ENCODE data around the gene MCC.

The MCC gene

DNA sequence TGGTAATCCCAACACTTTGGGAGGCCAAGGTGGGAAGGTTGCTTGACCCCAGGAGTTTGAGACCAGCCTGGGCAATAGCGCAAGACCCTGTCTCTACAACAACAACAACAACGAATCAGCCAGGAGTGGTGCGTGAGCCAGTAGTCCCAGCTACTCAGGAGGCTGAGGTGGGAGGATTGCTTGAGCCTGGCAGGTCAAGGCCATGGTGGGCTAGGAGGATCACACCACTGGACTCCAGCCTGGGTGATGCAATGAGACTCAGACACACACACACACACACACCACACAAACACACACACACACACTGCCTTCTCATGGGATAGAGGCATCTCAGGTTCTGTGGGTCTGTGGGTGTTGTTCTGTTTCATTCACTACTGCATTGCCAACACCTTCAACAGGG lies 396.6 kb downstream of the MCC start:
- TF ChIP-seq CTCF (conservative IDR thresholded peaks at IDR 0.05; ENCODE audit: low read length), result no peak
- no peak for DNase-seq (ENCODE audit: low read depth)
- no peak overlapping the region for H3K4me3 ChIP-seq (ENCODE audit: low read length)

- no peak overlapping the region for H3K4me3 ChIP-seq (ENCODE audit: low read length)
- TF ChIP-seq CTCF (conservative IDR thresholded peaks at IDR 0.05; ENCODE audit: low read length), result no peak
- DNase-seq (ENCODE audit: low read depth), result no peak
Measured at GRCh38 chr5:113090336-113091106, 397.7 kb downstream of the MCC start.

- no peak overlapping the region for H3K4me3 ChIP-seq (ENCODE audit: low read length)
- peak; percentile 13 for DNase-seq (ENCODE audit: low read depth)
- no peak for TF ChIP-seq CTCF (conservative IDR thresholded peaks at IDR 0.05; ENCODE audit: low read length)
Measured at GRCh38 chr5:113089653-113090335, 398.5 kb downstream of the MCC start.

GRCh38 chr5:113087976-113088514 lies 400.2 kb downstream of the MCC start:
- DNase-seq (ENCODE audit: low read depth), result no peak
- no peak overlapping the region for H3K4me3 ChIP-seq (ENCODE audit: low read length)
- TF ChIP-seq CTCF (conservative IDR thresholded peaks at IDR 0.05; ENCODE audit: low read length), result no peak

- TF ChIP-seq CTCF (conservative IDR thresholded peaks at IDR 0.05; ENCODE audit: low read length), result no peak
- no peak for DNase-seq (ENCODE audit: low read depth)
- no peak overlapping the region for H3K4me3 ChIP-seq (ENCODE audit: low read length)
Measured at GRCh38 chr5:113085880-113086409, 402.3 kb downstream of the MCC start.

DNA sequence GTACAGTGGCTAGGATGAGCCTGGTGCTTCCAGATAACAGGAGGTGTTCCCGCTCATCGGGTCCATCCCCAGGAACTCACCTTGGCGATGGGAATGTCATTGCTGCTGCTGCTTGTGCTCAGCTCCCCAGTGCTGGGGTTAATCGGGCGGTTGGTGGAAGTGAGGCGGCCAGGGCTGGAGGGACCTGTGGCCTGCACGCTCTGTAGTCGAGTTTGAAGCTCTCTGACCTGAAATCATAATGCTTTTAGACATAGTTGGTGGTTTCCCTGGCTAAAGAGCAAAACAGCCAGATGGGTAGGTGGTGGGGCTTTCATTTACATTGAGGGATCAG lies 403.2 kb downstream of the MCC start:
- TF ChIP-seq CTCF (conservative IDR thresholded peaks at IDR 0.05; ENCODE audit: low read length), result no peak
- H3K4me3 ChIP-seq (ENCODE audit: low read length), result no peak overlapping the region

More for the DNA sequence above, 403.2 kb downstream of the MCC start:
- no peak for DNase-seq (ENCODE audit: low read depth)

Measured in AG10803 (cell line).